Activated CD8-positive, alpha-beta T cell treated with anti-CD3 and anti-CD28 coated beads for 36 hours (primary cell): ENCODE measurements around the gene SLC16A5. TPM values are rescaled to one million over a fixed set of nuclear protein-coding genes. Genes with fewer than 3 reads are reported as not detected.
A peak's percentile ranks its signal among the peaks of the same experiment; 100 is the strongest.

Experiments
- ATAC-seq: fragments of 200-7000 bp; cut with Tn5 transposase; one replicate; pipeline ENCODE4 v1.10.0; 2021; ENCODE audit warnings: mild to moderate bottlenecking, moderate library complexity
- CTCF ChIA-PET: fragments of 350-600 bp; sonication (Branson Sonifier 250); formaldehyde crosslinking; loops from one replicate; lab custom pipeline; 2021; ENCODE audit warnings: antibody characterized with exemption; lab: Charles Lee
- POLR2A ChIA-PET: fragments of 350-600 bp; sonication (Branson Sonifier 250); formaldehyde crosslinking; loops from one replicate; lab custom pipeline; 2021; ENCODE audit warnings: antibody characterized with exemption; lab: Charles Lee
- DNase-seq: peaks from one replicate; pipeline ENCODE4 v3.0.0-alpha.2; 2020
- H3K27ac Mint-ChIP-seq: one replicate; pipeline ENCODE4 v1.8.0; 2021; ENCODE audit warnings: mild to moderate bottlenecking, mixed read lengths
- H3K27me3 Mint-ChIP-seq: one replicate; pipeline ENCODE4 v1.8.0; 2021; ENCODE audit warnings: mixed read lengths
- H3K36me3 Mint-ChIP-seq: one replicate; pipeline ENCODE4 v1.8.0; 2021; ENCODE audit warnings: low read depth, mixed read lengths
- H3K4me1 Mint-ChIP-seq: one replicate; pipeline ENCODE4 v1.8.0; 2021; ENCODE audit warnings: low read depth, mixed read lengths
- H3K4me3 Mint-ChIP-seq: one replicate; pipeline ENCODE4 v1.8.0; 2021; ENCODE audit warnings: mild to moderate bottlenecking, moderate library complexity, mixed read lengths
- H3K9me3 Mint-ChIP-seq: one replicate; pipeline ENCODE4 v1.8.0; 2021; ENCODE audit warnings: mixed read lengths
- intact Hi-C: fragments of 100-400 bp; cut with micrococcal nuclease; formaldehyde crosslinking; loops from one replicate; pipeline ENCODE4 v1.10.0; 2022
- total RNA-seq, 2 experiments: library from RNA; stranded (reverse); gene quantifications; one replicate each; pipeline ENCODE4 v1.2.3, GENCODE V29; 2021
- TF ChIP-seq, protein P1 (sequence below): fragments of 200-600 bp; IDR thresholded peaks from one replicate; pipeline ENCODE4 v1.8.0; 2022; ENCODE audit warnings: antibody characterized with exemption, mild to moderate bottlenecking

SLC16A5 gene
- total RNA-seq, 2 experiments from 2014 or later = 2.0 to 2.8 TPM

GRCh38 chr17:75079023-75079373, 8.8 kb upstream of the SLC16A5 start:
- CTCF ChIA-PET = interaction anchor here (1.0 to 2.3 kb wide), 5 partner anchors 9 to 117 kb away, joined by 3 to 9 read pairs (median 7); partner anchors contain the start of gene SLC16A5
- Mint-ChIP-seq H3K27me3 (peaks cover 3% of the 10 kb centered on the region), H3K36me3 (no peaks in the 10 kb centered on the region), H3K4me3 (no peak overlapping the region), H3K4me1 (peaks cover 27% of the 10 kb centered on the region), H3K9me3 (no peaks in the 10 kb centered on the region), H3K27ac (no peak overlapping the region)
- TF ChIP-seq, protein P1, sequence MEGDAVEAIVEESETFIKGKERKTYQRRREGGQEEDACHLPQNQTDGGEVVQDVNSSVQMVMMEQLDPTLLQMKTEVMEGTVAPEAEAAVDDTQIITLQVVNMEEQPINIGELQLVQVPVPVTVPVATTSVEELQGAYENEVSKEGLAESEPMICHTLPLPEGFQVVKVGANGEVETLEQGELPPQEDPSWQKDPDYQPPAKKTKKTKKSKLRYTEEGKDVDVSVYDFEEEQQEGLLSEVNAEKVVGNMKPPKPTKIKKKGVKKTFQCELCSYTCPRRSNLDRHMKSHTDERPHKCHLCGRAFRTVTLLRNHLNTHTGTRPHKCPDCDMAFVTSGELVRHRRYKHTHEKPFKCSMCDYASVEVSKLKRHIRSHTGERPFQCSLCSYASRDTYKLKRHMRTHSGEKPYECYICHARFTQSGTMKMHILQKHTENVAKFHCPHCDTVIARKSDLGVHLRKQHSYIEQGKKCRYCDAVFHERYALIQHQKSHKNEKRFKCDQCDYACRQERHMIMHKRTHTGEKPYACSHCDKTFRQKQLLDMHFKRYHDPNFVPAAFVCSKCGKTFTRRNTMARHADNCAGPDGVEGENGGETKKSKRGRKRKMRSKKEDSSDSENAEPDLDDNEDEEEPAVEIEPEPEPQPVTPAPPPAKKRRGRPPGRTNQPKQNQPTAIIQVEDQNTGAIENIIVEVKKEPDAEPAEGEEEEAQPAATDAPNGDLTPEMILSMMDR = no peak
- DNase-seq (no peak), ATAC-seq (no peak)
- intact Hi-C loops = no loop called here
- POLR2A ChIA-PET = interaction anchor here (0.5 to 1.0 kb wide), 3 partner anchors 9 to 927 kb away, joined by 3 to 4 read pairs (median 3); partner anchors contain the start of gene SLC16A5

- Mint-ChIP-seq H3K27ac (no peak overlapping the region), H3K4me1 (peaks cover 36% of the 10 kb centered on the region), H3K27me3 (peaks cover 3% of the 10 kb centered on the region), H3K4me3 (no peak overlapping the region), H3K9me3 (no peaks in the 10 kb centered on the region), H3K36me3 (no peaks in the 10 kb centered on the region)
- POLR2A ChIA-PET = no interaction called here
- TF ChIP-seq, protein P1 = no peak
- intact Hi-C loops = no loop called here
- CTCF ChIA-PET = interaction anchor here (1.0 to 1.6 kb wide), 6 partner anchors 22 to 341 kb away, joined by 3 to 8 read pairs (median 3); no protein-coding TSS in a partner anchor
- no peak for ATAC-seq
- no peak for DNase-seq
Measured at GRCh38 chr17:75081611-75082540, 5.9 kb upstream of the SLC16A5 start.

GRCh38 chr17:75082683-75083082, 5.1 kb upstream of the SLC16A5 start:
- DNase-seq (no peak), ATAC-seq (no peak)
- TF ChIP-seq, protein P1 = no peak
- Mint-ChIP-seq H3K27ac (no peak overlapping the region), H3K9me3 (no peaks in the 10 kb centered on the region), H3K4me3 (no peak overlapping the region), H3K27me3 (peaks cover 3% of the 10 kb centered on the region), H3K36me3 (no peaks in the 10 kb centered on the region), H3K4me1 (peaks cover 32% of the 10 kb centered on the region)
- ChIA-PET POLR2A (no interaction called here), CTCF (interaction anchor here (1.2 kb wide), 1 partner anchor 31 kb away, joined by 4 read pairs; no protein-coding TSS in a partner anchor)
- intact Hi-C loops = no loop called here

GRCh38 chr17:75084039-75084660, 3.6 kb upstream of the SLC16A5 start:
- H3K9me3 Mint-ChIP-seq = no peaks in the 10 kb centered on the region
- DNase-seq = peak; percentile 29
- H3K27me3 Mint-ChIP-seq = no peaks in the 10 kb centered on the region
- intact Hi-C loops = no loop called here
- H3K4me3 Mint-ChIP-seq = no peak overlapping the region
- POLR2A ChIA-PET = interaction anchor here (0.8 kb wide), 2 partner anchors 16 to 35 kb away, joined by 3 read pairs; no protein-coding TSS in a partner anchor
- H3K36me3 Mint-ChIP-seq = no peaks in the 10 kb centered on the region
- H3K27ac Mint-ChIP-seq = no peak overlapping the region
- TF ChIP-seq, protein P1 = no peak
- peaks cover 26% of the 10 kb centered on the region for H3K4me1 Mint-ChIP-seq
- peak; percentile 10 for ATAC-seq
- CTCF ChIA-PET = interaction anchor here (0.6 to 1.8 kb wide), 5 partner anchors 21 to 122 kb away, joined by 3 to 6 read pairs (median 4); partner anchors contain the start of gene NT5C
